Measurements from ENCODE around the gene DIAPH1.

Gene DIAPH1

GRCh38 chr5:141501761-141502160 lies 117.0 kb downstream of the DIAPH1 start:
- no peaks in the 10 kb centered on the region for H3K27me3 ChIP-seq (ENCODE audit: control insufficient read depth, insufficient read depth, low read length)

GRCh38 chr5:141496038-141496437 lies 122.8 kb downstream of the DIAPH1 start:
- H3K9ac ChIP-seq (ENCODE audit: low read length), result no peak overlapping the region
- H3K27me3 ChIP-seq (ENCODE audit: control insufficient read depth, insufficient read depth, low read length), result peaks cover 30% of the 10 kb centered on the region
- no peaks in the 10 kb centered on the region for H3K4me1 ChIP-seq (ENCODE audit: control insufficient read depth, insufficient read depth, low read length)
- H3K36me3 ChIP-seq (ENCODE audit: control insufficient read depth, insufficient read depth, low read length), result no peaks in the 10 kb centered on the region
- no peaks in the 10 kb centered on the region for H3K9me3 ChIP-seq (ENCODE audit: control insufficient read depth, low read length)
- H3K4me3 ChIP-seq (ENCODE audit: low read length), result no peak overlapping the region

More at GRCh38 chr5:141501761-141502160, 117.0 kb downstream of the DIAPH1 start:
- no peak overlapping the region for H3K9ac ChIP-seq (ENCODE audit: low read length)
- no peak overlapping the region for H3K4me3 ChIP-seq (ENCODE audit: low read length)
- H3K4me1 ChIP-seq (ENCODE audit: control insufficient read depth, insufficient read depth, low read length), result no peaks in the 10 kb centered on the region
- no peaks in the 10 kb centered on the region for H3K9me3 ChIP-seq (ENCODE audit: control insufficient read depth, low read length)
- no peaks in the 10 kb centered on the region for H3K36me3 ChIP-seq (ENCODE audit: control insufficient read depth, insufficient read depth, low read length)

DNA sequence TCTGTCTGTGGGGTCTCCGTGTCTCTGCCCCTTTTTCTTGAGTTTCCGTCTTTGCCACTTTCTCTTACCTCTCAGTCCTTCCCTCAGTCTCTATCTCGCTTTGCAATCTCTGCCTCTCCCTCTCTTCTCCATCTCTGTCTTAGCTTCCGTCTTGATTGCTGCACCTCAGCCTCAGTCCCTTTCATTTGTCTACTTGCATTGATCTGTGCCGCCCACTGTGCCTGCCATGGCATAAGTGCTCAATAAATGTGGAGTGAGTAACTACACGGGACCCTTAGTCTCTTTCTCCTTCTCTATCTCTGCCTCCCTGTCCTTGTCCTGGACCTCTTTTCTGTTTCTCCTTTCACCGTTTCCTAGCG lies 123.4 kb downstream of the DIAPH1 start:
- Histone ChIP-seq H3K27me3 (ENCODE audit: control insufficient read depth, insufficient read depth, low read length) (peaks cover 36% of the 10 kb centered on the region), H3K9ac (ENCODE audit: low read length) (no peak overlapping the region), H3K36me3 (ENCODE audit: control insufficient read depth, insufficient read depth, low read length) (no peaks in the 10 kb centered on the region), H3K4me1 (ENCODE audit: control insufficient read depth, insufficient read depth, low read length) (no peaks in the 10 kb centered on the region), H3K4me3 (ENCODE audit: low read length) (no peak overlapping the region), H3K9me3 (ENCODE audit: control insufficient read depth, low read length) (no peaks in the 10 kb centered on the region)

GRCh38 chr5:141494761-141495452 lies 123.9 kb downstream of the DIAPH1 start:
- H3K27me3 ChIP-seq (ENCODE audit: control insufficient read depth, insufficient read depth, low read length), result peaks cover 38% of the 10 kb centered on the region
- no peak overlapping the region for H3K4me3 ChIP-seq (ENCODE audit: low read length)
- H3K9me3 ChIP-seq (ENCODE audit: control insufficient read depth, low read length), result no peaks in the 10 kb centered on the region
- no peak overlapping the region for H3K9ac ChIP-seq (ENCODE audit: low read length)
- no peaks in the 10 kb centered on the region for H3K36me3 ChIP-seq (ENCODE audit: control insufficient read depth, insufficient read depth, low read length)
- no peaks in the 10 kb centered on the region for H3K4me1 ChIP-seq (ENCODE audit: control insufficient read depth, insufficient read depth, low read length)

- Histone ChIP-seq H3K9ac (ENCODE audit: low read length) (no peak overlapping the region), H3K4me1 (ENCODE audit: control insufficient read depth, insufficient read depth, low read length) (no peaks in the 10 kb centered on the region), H3K36me3 (ENCODE audit: control insufficient read depth, insufficient read depth, low read length) (no peaks in the 10 kb centered on the region), H3K4me3 (ENCODE audit: low read length) (no peak overlapping the region), H3K27me3 (ENCODE audit: control insufficient read depth, insufficient read depth, low read length) (peaks cover 38% of the 10 kb centered on the region), H3K9me3 (ENCODE audit: control insufficient read depth, low read length) (no peaks in the 10 kb centered on the region)
Observed at GRCh38 chr5:141493500-141494422, 125.0 kb downstream of the DIAPH1 start.

- Histone ChIP-seq H3K4me3 (ENCODE audit: low read length) (no peak overlapping the region), H3K27me3 (ENCODE audit: control insufficient read depth, insufficient read depth, low read length) (peaks cover 38% of the 10 kb centered on the region), H3K36me3 (ENCODE audit: control insufficient read depth, insufficient read depth, low read length) (no peaks in the 10 kb centered on the region), H3K4me1 (ENCODE audit: control insufficient read depth, insufficient read depth, low read length) (no peaks in the 10 kb centered on the region), H3K9ac (ENCODE audit: low read length) (no peak overlapping the region), H3K9me3 (ENCODE audit: control insufficient read depth, low read length) (no peaks in the 10 kb centered on the region)
Observed at GRCh38 chr5:141492168-141492885, 126.5 kb downstream of the DIAPH1 start.

DNA sequence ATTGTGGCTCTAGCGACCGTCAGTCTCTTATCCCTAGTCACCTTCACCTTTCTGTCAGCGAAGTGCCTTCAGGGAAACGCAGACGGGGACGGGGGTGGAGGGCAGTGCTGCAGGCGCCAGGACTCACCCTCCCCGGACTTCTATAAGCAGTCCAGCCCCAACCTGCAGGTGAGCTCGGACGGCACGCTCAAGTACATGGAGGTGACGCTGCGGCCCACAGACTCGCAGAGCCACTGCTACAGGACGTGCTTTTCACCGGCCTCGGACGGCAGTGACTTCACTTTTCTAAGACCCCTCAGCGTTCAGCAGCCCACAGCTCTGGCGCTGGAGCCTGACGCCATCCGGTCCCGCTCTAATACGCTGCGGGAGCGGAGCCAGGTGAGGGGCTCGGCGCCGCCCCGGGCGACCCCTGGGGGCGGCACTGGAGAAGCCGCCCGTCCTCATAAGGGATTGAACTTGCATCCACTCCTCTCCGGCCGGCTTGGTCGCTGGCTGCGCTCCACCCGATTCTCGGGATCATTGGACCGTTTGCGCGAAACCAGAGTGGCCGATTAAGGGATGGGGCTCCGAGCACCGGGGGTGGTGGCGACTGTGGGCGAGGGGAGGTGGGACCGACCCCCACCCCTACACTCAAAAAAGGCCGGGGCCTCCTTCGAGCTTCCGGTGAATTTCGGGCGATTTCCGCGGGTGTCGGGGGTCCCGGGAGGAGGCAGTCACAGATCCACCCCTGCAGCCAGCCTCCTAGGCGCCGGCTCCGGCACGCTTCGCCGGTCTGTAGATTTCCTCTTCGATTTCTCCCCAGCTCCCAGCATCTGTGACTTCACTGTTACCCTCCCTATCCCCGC lies 127.3 kb downstream of the DIAPH1 start:
- peaks cover 38% of the 10 kb centered on the region for H3K27me3 ChIP-seq (ENCODE audit: control insufficient read depth, insufficient read depth, low read length)
- no peaks in the 10 kb centered on the region for H3K36me3 ChIP-seq (ENCODE audit: control insufficient read depth, insufficient read depth, low read length)
- H3K4me1 ChIP-seq (ENCODE audit: control insufficient read depth, insufficient read depth, low read length), result no peaks in the 10 kb centered on the region
- no peak overlapping the region for H3K4me3 ChIP-seq (ENCODE audit: low read length)
- no peak overlapping the region for H3K9ac ChIP-seq (ENCODE audit: low read length)
- no peaks in the 10 kb centered on the region for H3K9me3 ChIP-seq (ENCODE audit: control insufficient read depth, low read length)

- H3K4me1 ChIP-seq (ENCODE audit: control insufficient read depth, insufficient read depth, low read length), result no peaks in the 10 kb centered on the region
- H3K9ac ChIP-seq (ENCODE audit: low read length), result no peak overlapping the region
Observed at GRCh38 chr5:141490771-141491170, 128.0 kb downstream of the DIAPH1 start.

GRCh38 chr5:141490271-141490670 lies 128.5 kb downstream of the DIAPH1 start:
- Histone ChIP-seq H3K4me3 (ENCODE audit: low read length) (no peak overlapping the region), H3K9ac (ENCODE audit: low read length) (no peak overlapping the region), H3K27me3 (ENCODE audit: control insufficient read depth, insufficient read depth, low read length) (peaks cover 50% of the 10 kb centered on the region), H3K4me1 (ENCODE audit: control insufficient read depth, insufficient read depth, low read length) (peaks cover 2% of the 10 kb centered on the region), H3K36me3 (ENCODE audit: control insufficient read depth, insufficient read depth, low read length) (no peaks in the 10 kb centered on the region), H3K9me3 (ENCODE audit: control insufficient read depth, low read length) (no peaks in the 10 kb centered on the region)

More at GRCh38 chr5:141490771-141491170, 128.0 kb downstream of the DIAPH1 start:
- no peaks in the 10 kb centered on the region for H3K36me3 ChIP-seq (ENCODE audit: control insufficient read depth, insufficient read depth, low read length)
- H3K9me3 ChIP-seq (ENCODE audit: control insufficient read depth, low read length), result no peaks in the 10 kb centered on the region
- H3K4me3 ChIP-seq (ENCODE audit: low read length), result no peak overlapping the region
- peaks cover 45% of the 10 kb centered on the region for H3K27me3 ChIP-seq (ENCODE audit: control insufficient read depth, insufficient read depth, low read length)

DNA sequence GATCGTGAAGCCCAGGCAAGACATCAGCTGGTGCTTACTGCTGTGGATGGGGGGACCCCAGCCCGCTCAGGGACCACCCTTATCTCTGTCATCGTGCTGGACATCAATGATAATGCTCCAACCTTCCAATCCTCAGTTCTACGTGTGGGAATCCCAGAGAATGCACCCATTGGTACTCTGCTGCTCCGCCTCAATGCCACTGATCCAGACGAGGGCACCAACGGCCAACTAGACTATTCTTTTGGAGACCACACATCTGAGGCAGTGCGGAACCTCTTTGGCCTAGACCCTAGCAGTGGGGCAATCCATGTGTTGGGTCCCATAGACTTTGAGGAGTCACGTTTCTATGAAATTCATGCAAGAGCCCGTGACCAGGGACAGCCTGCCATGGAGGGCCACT lies 129.0 kb downstream of the DIAPH1 start:
- H3K36me3 ChIP-seq (ENCODE audit: control insufficient read depth, insufficient read depth, low read length), result no peaks in the 10 kb centered on the region
- H3K4me1 ChIP-seq (ENCODE audit: control insufficient read depth, insufficient read depth, low read length), result peaks cover 6% of the 10 kb centered on the region
- no peak overlapping the region for H3K9ac ChIP-seq (ENCODE audit: low read length)
- no peak overlapping the region for H3K4me3 ChIP-seq (ENCODE audit: low read length)
- peaks cover 55% of the 10 kb centered on the region for H3K27me3 ChIP-seq (ENCODE audit: control insufficient read depth, insufficient read depth, low read length)
- no peaks in the 10 kb centered on the region for H3K9me3 ChIP-seq (ENCODE audit: control insufficient read depth, low read length)

Data from mucosa of stomach (tissue), 1 donor.